ENCODE data around the gene JRKL. TPM values are rescaled to one million over a fixed set of nuclear protein-coding genes. Genes with fewer than 3 reads are reported as not detected.
A peak's percentile ranks its signal among the peaks of the same experiment; 100 is the strongest.

JRKL gene
- total and polyA plus RNA-seq, 2 of the 8 experiments (the other 6 are each of a cell fraction or from before 2014, with no cell fraction given) = 1.4 to 4.9 TPM

GRCh38 chr11:96390488-96390792 lies 627 bp downstream of the JRKL start:
- Histone ChIP-seq H3K56ac (replicated peaks; ENCODE audit: insufficient read length, low read depth, low read length) (no peak overlapping the region), H4K20me1 (replicated peaks in 1 of 2; ENCODE audit: control insufficient read depth in 1 of 2, insufficient read depth in 2 of 2, low read length in 2 of 2) (no peaks in the 10 kb centered on the region), H3K23me2 (ENCODE audit: low read depth, low read length) (peaks cover 5% of the 10 kb centered on the region), H3K36me3 (ENCODE audit: control insufficient read depth in 2 of 4, insufficient read depth in 4 of 4, low read length in 3 of 4) (no peaks in the 10 kb centered on the region; a peak in 2 of 8 replicates), H4K91ac (replicated peaks; ENCODE audit: insufficient read length, low read length) (no peak overlapping the region), H4K5ac (ENCODE audit: insufficient read length, low read depth, low read length) (no peak overlapping the region), H3K9ac (replicated peaks in 1 of 4; ENCODE audit: extremely low read depth in 1 of 4, low read depth in 3 of 4, low read length in 3 of 4) (peak overlapping the region in 2 of 4 experiments; percentile 81 to 84; a peak in 5 of 7 replicates), H3K4me1 (replicated peaks in 1 of 4; ENCODE audit: control insufficient read depth in 3 of 4, insufficient read depth in 4 of 4, low read length in 3 of 4) (peaks cover 0 to 2% (median under 1%) of the 10 kb centered on the region in 4 experiments; a peak in 2 of 7 replicates), H2BK15ac (ENCODE audit: low read length) (no peak overlapping the region), H3K4ac (replicated peaks; ENCODE audit: insufficient read length, low read depth, low read length) (no peak overlapping the region), H2BK5ac (ENCODE audit: low read depth, low read length) (no peak overlapping the region), H3K4me3 (ENCODE audit: extremely low read depth in 1 of 4, insufficient read depth in 2 of 4, low read depth in 3 of 4, low read length in 4 of 4) (peak overlapping the region; percentile 69 to 93 (median 78)), H2AFZ (ENCODE audit: low read length) (peak overlapping the region; percentile 65; the same call in 1 of the 2 replicates), H2AK5ac (ENCODE audit: low read depth, low read length) (no peak overlapping the region), H3K18ac (ENCODE audit: extremely low read depth, low read length) (no peak overlapping the region), H2BK12ac (ENCODE audit: low read depth, low read length) (no peak overlapping the region), H3K79me2 (ENCODE audit: control insufficient read depth in 1 of 2, insufficient read depth in 2 of 2, low read length in 2 of 2) (peaks cover 0 to 19% of the 10 kb centered on the region in 2 experiments; a peak in 2 of 4 replicates), H4K8ac (ENCODE audit: extremely low read depth, insufficient read depth, low read length) (no peak overlapping the region), H3K9me3 (ENCODE audit: insufficient read depth in 2 of 2, low read depth in 1 of 2, low read length in 1 of 2) (no peaks in the 10 kb centered on the region; a peak in 2 of 4 replicates), H3K14ac (ENCODE audit: insufficient read length) (no peak overlapping the region), H3K79me1 (ENCODE audit: low read depth, low read length) (no peaks in the 10 kb centered on the region; the same call in 1 of the 2 replicates), H3K4me2 (ENCODE audit: insufficient read depth in 1 of 2, low read depth in 2 of 2, low read length in 2 of 2) (peak overlapping the region; percentile 78 to 96), H2BK120ac (replicated peaks; ENCODE audit: low read depth, low read length) (no peak overlapping the region), H3K27me3 (replicated peaks in 1 of 4; ENCODE audit: control insufficient read depth in 3 of 4, extremely low read depth in 1 of 4, insufficient read depth in 3 of 4, low read length in 3 of 4) (no peaks in the 10 kb centered on the region), H3K27ac (ENCODE audit: low read depth, low read length) (no peak overlapping the region), H2BK20ac (ENCODE audit: low read length) (no peak overlapping the region), H3K23ac (ENCODE audit: insufficient read length) (no peak overlapping the region)
- CTCF ChIA-PET (ENCODE audit: partially characterized antibody) = interaction anchor here (0.6 to 0.7 kb wide), 3 partner anchors 47 to 512 kb away, joined by 3 read pairs; no protein-coding TSS in a partner anchor
- POLR2A ChIA-PET (ENCODE audit: partially characterized antibody) = interaction anchor here (0.9 to 1.5 kb wide), 3 partner anchors 375 to 600 kb away, joined by 3 to 9 read pairs (median 3); partner anchors contain the start of genes CEP57 and FAM76B
- no peak for FAIRE-seq
- DNase-seq (ENCODE audit: low read depth in 1 of 2, low spot score in 2 of 2) = no peak
- WGBS, 2 experiments (ENCODE audit: extremely low coverage in 1 of 2, insufficient coverage in 1 of 2, insufficient read length in 1 of 2, insufficient replicate concordance in 2 of 2, low coverage in 1 of 2, low lambda C conversion rate in 2 of 2, missing lambda C conversion rate in 1 of 2) = 75% methylated on average over 6 of the region's 6 CpGs; no CpG with 5 or more reads in 1 of the 2 experiments
- TF ChIP-seq MAX (IDR thresholded peaks at IDR 0.05) (no peak), EZH2 (IDR thresholded peaks at IDR 0.05; ENCODE audit: low read depth, low read length, severe bottlenecking) (no peak)
